Calu3 (cell line): Measurements from ENCODE around the gene BMI1. TPM values are rescaled to one million over a fixed set of nuclear protein-coding genes. Genes with fewer than 3 reads are reported as not detected.
A peak's percentile ranks its signal among the peaks of the same experiment; 100 is the strongest.

Experiments
- BruUV-seq: library from RNA; stranded (reverse); fragments of 400-500 nt; replicated peaks from 2 replicates; lab custom pipeline; 2021; lab: Mats Ljungman, UMichigan
- CTCF ChIA-PET: fragments of 300-600 bp; sonication (Branson Sonifier 250); formaldehyde crosslinking; loops from one replicate; lab custom pipeline; 2022; ENCODE audit warnings: antibody characterized with exemption; lab: Charles Lee
- DNase-seq: peaks from one replicate; pipeline ENCODE4 v3.0.0; 2022
- H3K27ac Mint-ChIP-seq: one replicate; pipeline ENCODE4 v1.8.0; 2022; ENCODE audit warnings: mixed read lengths; ENCODE audit not compliant: unreplicated experiment
- H3K27me3 Mint-ChIP-seq: one replicate; pipeline ENCODE4 v1.8.0; 2022; ENCODE audit warnings: mixed read lengths; ENCODE audit not compliant: unreplicated experiment
- H3K36me3 Mint-ChIP-seq: one replicate; pipeline ENCODE4 v1.8.0; 2022; ENCODE audit warnings: mild to moderate bottlenecking, moderate library complexity, mixed read lengths; ENCODE audit not compliant: insufficient read depth, unreplicated experiment
- H3K4me1 Mint-ChIP-seq: one replicate; pipeline ENCODE4 v1.8.0; 2022; ENCODE audit warnings: mild to moderate bottlenecking, low read depth, mixed read lengths; ENCODE audit not compliant: unreplicated experiment
- H3K4me3 Mint-ChIP-seq: one replicate; pipeline ENCODE4 v1.8.0; 2022; ENCODE audit warnings: mild to moderate bottlenecking, low read depth, moderate library complexity, mixed read lengths; ENCODE audit not compliant: unreplicated experiment
- H3K9me3 Mint-ChIP-seq: one replicate; pipeline ENCODE4 v1.8.0; 2022; ENCODE audit warnings: low read depth, mixed read lengths; ENCODE audit not compliant: unreplicated experiment
- intact Hi-C: fragments of 100-400 bp; cut with micrococcal nuclease; formaldehyde crosslinking; loops from one replicate; pipeline ENCODE4 v1.10.0; 2022; ENCODE audit not compliant: unreplicated experiment
- total RNA-seq: library from RNA; stranded (reverse); gene quantifications from 2 replicates; pipeline ENCODE4 v1.2.3, GENCODE V29; 2022
- TF ChIP-seq, protein P1 (sequence below): fragments of 200-600 bp; IDR thresholded peaks from one replicate; pipeline ENCODE4 v1.8.0; 2022; ENCODE audit warnings: antibody characterized with exemption; ENCODE audit not compliant: unreplicated experiment

The BMI1 gene
- total RNA-seq, 1 experiment from 2014 or later, result 41.6 TPM

DNA sequence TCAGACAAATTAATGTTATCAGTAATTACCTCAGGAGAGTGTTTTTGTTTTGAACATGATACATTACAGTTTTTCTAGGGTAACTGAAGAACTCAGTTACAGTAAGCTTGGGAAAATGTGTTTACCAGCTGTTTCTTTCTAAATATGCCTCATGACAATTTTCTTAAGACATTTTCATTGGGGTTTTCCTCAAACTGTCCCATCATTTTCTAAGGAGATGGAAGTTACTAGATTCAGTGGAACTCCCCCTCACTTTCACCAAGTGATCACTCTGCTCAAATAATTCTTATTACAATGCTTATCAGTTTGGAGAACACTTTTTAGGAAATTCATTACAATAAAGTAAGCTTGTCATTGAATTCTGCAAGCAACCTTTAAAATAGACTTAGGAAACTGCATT lies 18.0 kb downstream of the BMI1 start:
- Mint-ChIP-seq H3K4me3 (no peak overlapping the region), H3K27ac (no peak overlapping the region), H3K36me3 (peaks cover 14% of the 10 kb centered on the region), H3K4me1 (no peaks in the 10 kb centered on the region), H3K27me3 (peaks cover 45% of the 10 kb centered on the region), H3K9me3 (no peaks in the 10 kb centered on the region)
- TF ChIP-seq, protein P1, sequence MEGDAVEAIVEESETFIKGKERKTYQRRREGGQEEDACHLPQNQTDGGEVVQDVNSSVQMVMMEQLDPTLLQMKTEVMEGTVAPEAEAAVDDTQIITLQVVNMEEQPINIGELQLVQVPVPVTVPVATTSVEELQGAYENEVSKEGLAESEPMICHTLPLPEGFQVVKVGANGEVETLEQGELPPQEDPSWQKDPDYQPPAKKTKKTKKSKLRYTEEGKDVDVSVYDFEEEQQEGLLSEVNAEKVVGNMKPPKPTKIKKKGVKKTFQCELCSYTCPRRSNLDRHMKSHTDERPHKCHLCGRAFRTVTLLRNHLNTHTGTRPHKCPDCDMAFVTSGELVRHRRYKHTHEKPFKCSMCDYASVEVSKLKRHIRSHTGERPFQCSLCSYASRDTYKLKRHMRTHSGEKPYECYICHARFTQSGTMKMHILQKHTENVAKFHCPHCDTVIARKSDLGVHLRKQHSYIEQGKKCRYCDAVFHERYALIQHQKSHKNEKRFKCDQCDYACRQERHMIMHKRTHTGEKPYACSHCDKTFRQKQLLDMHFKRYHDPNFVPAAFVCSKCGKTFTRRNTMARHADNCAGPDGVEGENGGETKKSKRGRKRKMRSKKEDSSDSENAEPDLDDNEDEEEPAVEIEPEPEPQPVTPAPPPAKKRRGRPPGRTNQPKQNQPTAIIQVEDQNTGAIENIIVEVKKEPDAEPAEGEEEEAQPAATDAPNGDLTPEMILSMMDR, result no peak
- no peak for DNase-seq
- CTCF ChIA-PET, result no interaction called here
- no TSS peak for BruUV-seq
- intact Hi-C loops, result no loop called here

DNA sequence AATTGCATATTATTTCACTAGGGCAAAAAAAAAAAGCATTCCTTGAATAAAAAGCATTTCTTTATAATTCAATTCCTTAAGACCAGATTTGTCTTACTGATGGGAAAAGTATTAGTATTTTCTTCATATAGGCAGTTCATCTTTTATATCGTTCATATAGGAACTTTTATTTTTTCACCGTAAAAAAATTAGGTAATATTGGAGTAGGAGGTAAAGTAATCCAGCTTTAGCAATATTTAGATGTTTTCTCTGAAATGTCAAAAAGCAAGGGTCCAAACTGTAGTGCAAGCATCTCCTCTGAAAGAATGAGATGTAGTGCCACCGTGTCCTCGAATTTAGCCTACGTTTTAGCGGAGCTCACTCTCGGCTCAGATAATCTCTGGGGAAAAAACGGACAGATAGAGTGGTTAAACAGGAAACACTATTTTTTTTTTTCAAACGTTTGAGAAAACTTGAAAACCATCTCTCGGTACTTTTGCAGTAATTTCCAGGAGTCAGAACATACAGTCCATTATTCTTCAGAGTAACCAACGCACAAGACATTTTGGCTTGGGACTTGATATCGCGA lies 18.9 kb downstream of the BMI1 start:
- peak overlapping the region; percentile 47 for H3K27ac Mint-ChIP-seq
- H3K4me1 Mint-ChIP-seq, result no peaks in the 10 kb centered on the region
- peak overlapping the region; percentile 77 for H3K4me3 Mint-ChIP-seq
- CTCF ChIA-PET, result interaction anchor here (0.6 to 1.4 kb wide), 11 partner anchors 14 to 649 kb away, joined by 3 to 7 read pairs (median 3); partner anchors contain the start of gene COMMD3
- peaks cover 54% of the 10 kb centered on the region for H3K27me3 Mint-ChIP-seq
- TF ChIP-seq, protein P1, result no peak
- H3K9me3 Mint-ChIP-seq, result no peaks in the 10 kb centered on the region
- no TSS peak for BruUV-seq
- no peak for DNase-seq
- intact Hi-C loops, result loop anchor here (5.0 kb wide), 2 partner anchors 87 to 647 kb away; no protein-coding TSS in a partner anchor
- H3K36me3 Mint-ChIP-seq, result peaks cover 14% of the 10 kb centered on the region

DNA sequence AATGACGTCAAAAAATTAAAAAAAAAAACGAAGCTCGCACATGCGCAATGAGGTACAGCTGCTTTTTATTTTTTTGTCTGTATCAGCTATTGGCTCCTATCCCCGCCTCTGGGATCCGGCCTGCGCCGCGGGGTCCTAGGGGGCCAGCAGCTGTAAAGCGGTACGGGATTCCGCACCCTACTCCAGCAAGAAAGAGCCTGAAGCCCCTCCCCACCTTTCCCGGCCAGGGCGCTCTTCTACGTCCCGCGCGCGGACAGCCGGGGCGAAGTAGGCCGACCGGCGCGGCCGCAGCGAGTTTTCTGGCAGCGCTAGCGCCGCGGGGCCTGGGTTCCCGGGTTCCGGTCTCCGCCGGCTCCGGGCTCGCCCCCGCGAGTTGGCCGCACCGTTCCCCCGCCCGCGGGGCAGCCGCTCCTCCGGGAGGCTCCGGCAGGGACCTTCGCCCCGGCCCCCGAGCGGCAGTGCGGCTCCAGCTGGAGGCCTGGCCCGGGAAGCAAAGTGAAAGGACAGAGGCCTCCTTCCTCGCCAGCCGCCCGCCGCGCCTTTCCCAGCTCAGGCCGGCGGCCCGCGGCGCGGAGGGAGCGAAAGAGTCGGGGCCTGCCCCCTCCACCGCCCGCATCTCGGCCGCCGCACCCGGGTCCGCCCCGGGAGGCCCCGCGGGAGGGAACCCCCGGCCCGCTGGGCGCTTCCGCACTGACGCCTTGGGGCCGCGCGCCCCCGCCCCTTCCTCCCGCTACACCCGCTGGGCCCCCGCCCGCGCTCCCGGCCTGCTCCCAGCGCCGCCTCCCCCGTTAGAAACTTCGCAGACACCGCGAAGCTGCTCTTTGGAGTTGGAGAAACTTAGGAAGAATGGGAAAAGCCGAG lies 19.7 kb downstream of the BMI1 start:
- TF ChIP-seq, protein P1, result no peak
- Mint-ChIP-seq H3K4me1 (no peaks in the 10 kb centered on the region), H3K27ac (peak overlapping the region; percentile 47), H3K36me3 (peaks cover 14% of the 10 kb centered on the region), H3K9me3 (no peaks in the 10 kb centered on the region), H3K27me3 (peaks cover 54% of the 10 kb centered on the region), H3K4me3 (peak overlapping the region; percentile 77)
- intact Hi-C loops, result loop anchor here (5.0 kb wide), 2 partner anchors 87 to 647 kb away; no protein-coding TSS in a partner anchor
- CTCF ChIA-PET, result interaction anchor here (0.6 to 1.4 kb wide), 11 partner anchors 14 to 648 kb away, joined by 3 to 7 read pairs (median 3); partner anchors contain the start of gene COMMD3
- peak; percentile 61 for DNase-seq
- BruUV-seq, result no TSS peak

DNA sequence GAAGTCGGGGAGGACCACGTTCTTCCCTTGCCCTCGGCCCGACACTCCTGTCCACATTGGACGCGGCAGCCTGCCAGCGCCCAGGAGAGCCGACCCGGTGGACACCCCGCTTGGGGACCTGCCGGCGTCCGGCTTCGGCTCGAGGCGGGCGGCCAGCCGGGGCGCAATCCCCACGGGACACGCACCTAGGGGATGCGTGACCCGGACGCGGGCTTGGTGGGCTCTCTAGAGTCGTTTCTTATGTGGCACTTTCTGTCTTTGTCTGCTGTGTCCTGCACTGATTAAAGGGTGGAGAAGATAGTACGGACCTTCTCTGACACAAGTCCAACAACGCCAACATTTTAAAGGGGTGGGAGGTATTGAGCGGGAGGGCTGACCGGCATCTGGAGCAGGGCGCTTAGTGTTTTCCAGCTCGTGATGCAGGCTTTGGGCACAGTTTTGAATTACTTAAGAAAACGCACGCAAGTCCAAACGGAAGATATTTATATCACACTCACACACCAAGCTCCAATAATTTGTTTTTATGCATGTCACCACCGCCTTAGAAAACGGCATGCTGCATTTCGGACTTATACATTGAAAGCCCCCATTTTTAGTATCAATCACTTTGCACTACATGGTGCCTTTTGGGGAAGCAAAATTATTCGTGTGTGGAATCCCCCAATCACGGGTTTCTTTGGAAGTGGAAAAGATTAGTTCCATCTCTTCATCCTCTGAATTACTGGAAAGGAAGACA lies 20.5 kb downstream of the BMI1 start:
- H3K4me1 Mint-ChIP-seq, result no peaks in the 10 kb centered on the region
- intact Hi-C loops, result loop anchor here (5.0 kb wide), 2 partner anchors 86 to 646 kb away; no protein-coding TSS in a partner anchor
- H3K27me3 Mint-ChIP-seq, result peaks cover 61% of the 10 kb centered on the region
- TSS peak; percentile 70 for BruUV-seq
- TF ChIP-seq, protein P1, result no peak
- peak overlapping the region; percentile 77 for H3K4me3 Mint-ChIP-seq
- H3K27ac Mint-ChIP-seq, result no peak overlapping the region
- no peak for DNase-seq
- peaks cover 14% of the 10 kb centered on the region for H3K36me3 Mint-ChIP-seq
- no peaks in the 10 kb centered on the region for H3K9me3 Mint-ChIP-seq
- CTCF ChIA-PET, result interaction anchor here (1.4 kb wide), 1 partner anchor 113 kb away, joined by 3 read pairs; no protein-coding TSS in a partner anchor
